Measurements from ENCODE around the gene SEC14L2.

The SEC14L2 gene

GRCh38 chr22:30423301-30423958, 26.6 kb downstream of the SEC14L2 start (continued):
- TF ChIP-seq ZNF266 (tag by site-specific recombination; IDR thresholded peaks at IDR 0.05; ENCODE audit: low read depth): no peak
- no peak for TF ChIP-seq BCL11B (tag by site-specific recombination; IDR thresholded peaks at IDR 0.05; ENCODE audit: low read depth)
- TF ChIP-seq, protein P1, sequence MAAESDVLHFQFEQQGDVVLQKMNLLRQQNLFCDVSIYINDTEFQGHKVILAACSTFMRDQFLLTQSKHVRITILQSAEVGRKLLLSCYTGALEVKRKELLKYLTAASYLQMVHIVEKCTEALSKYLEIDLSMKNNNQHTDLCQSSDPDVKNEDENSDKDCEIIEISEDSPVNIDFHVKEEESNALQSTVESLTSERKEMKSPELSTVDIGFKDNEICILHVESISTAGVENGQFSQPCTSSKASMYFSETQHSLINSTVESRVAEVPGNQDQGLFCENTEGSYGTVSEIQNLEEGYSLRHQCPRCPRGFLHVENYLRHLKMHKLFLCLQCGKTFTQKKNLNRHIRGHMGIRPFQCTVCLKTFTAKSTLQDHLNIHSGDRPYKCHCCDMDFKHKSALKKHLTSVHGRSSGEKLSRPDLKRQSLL (tag by site-specific recombination; IDR thresholded peaks at IDR 0.05): no peak
- no peak for TF ChIP-seq ZNF658 (tag by site-specific recombination; IDR thresholded peaks at IDR 0.05)
- TF ChIP-seq, protein P2, sequence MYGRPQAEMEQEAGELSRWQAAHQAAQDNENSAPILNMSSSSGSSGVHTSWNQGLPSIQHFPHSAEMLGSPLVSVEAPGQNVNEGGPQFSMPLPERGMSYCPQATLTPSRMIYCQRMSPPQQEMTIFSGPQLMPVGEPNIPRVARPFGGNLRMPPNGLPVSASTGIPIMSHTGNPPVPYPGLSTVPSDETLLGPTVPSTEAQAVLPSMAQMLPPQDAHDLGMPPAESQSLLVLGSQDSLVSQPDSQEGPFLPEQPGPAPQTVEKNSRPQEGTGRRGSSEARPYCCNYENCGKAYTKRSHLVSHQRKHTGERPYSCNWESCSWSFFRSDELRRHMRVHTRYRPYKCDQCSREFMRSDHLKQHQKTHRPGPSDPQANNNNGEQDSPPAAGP (tag by site-specific recombination; IDR thresholded peaks at IDR 0.05): 0 out of 2 replicates have a peak, but pooled peaks have one; percentile 10
- peak; percentile 38 for TF ChIP-seq ZBTB48 (tag by site-specific recombination; IDR thresholded peaks at IDR 0.05)

GRCh38 chr22:30423959-30424533, 27.2 kb downstream of the SEC14L2 start:
- CTCF ChIA-PET: interaction anchor here (0.5 to 7.6 kb wide), 13 partner anchors 11 to 182 kb away, joined by 3 to 71 read pairs (median 5); no protein-coding TSS in a partner anchor
- Histone ChIP-seq H3K4me1 (ENCODE audit: control insufficient read depth, insufficient read depth, low read length) (peaks cover 28% of the 10 kb centered on the region), H3K36me3 (ENCODE audit: control insufficient read depth in 2 of 2, insufficient read depth in 1 of 2, low read length in 2 of 2) (peaks cover 0 to 38% of the 10 kb centered on the region in 2 experiments; a peak in 1 of 3 replicates), H3K27ac (ENCODE audit: extremely low read depth, low read depth, low read length) (peak overlapping the region; percentile 98), H3K4me3 (ENCODE audit: low read depth, low read length) (peak overlapping the region; percentile 63), H3K9me3 (ENCODE audit: control insufficient read depth, insufficient read depth, low read depth, low read length) (no peaks in the 10 kb centered on the region)
- POLR2A ChIA-PET: interaction anchor here (0.6 to 6.0 kb wide), 31 partner anchors 10 to 1188 kb away, joined by 3 to 86 read pairs (median 4); partner anchors contain the start of genes CCDC157, INPP5J, MORC2 and PES1
- TF ChIP-seq ZNF837 (tag by site-specific recombination; IDR thresholded peaks at IDR 0.05) (no peak), ZFP69B (tag by site-specific recombination; IDR thresholded peaks at IDR 0.05) (peak; percentile 95), ZNF621 (tag by site-specific recombination; IDR thresholded peaks at IDR 0.05) (no peak), KLF9 (tag by site-specific recombination; IDR thresholded peaks at IDR 0.05; ENCODE audit: low read depth) (peak; percentile 50; the same call in 1 of the 2 replicates), ZBTB8A (tag by site-specific recombination; IDR thresholded peaks at IDR 0.05) (peak; percentile 91), ZNF561 (tag by site-specific recombination; IDR thresholded peaks at IDR 0.05; ENCODE audit: borderline replicate concordance) (peak; percentile 100), ZNF311 (tag by site-specific recombination; IDR thresholded peaks at IDR 0.05; ENCODE audit: borderline replicate concordance) (no peak), SETDB1 (IDR thresholded peaks at IDR 0.05; ENCODE audit: insufficient read length, low read length) (no peak), ZNF24 (tag by site-specific recombination; IDR thresholded peaks at IDR 0.05) (peak; percentile 86; the same call in 1 of the 2 replicates), YY2 (tag by site-specific recombination; IDR thresholded peaks at IDR 0.05) (peak; percentile 92), ZNF791 (tag by site-specific recombination; IDR thresholded peaks at IDR 0.05) (no peak), ZNF404 (tag by site-specific recombination; IDR thresholded peaks at IDR 0.05) (no peak), IKZF3 (tag by site-specific recombination; IDR thresholded peaks at IDR 0.05) (peak; percentile 70), OVOL3 (tag by site-specific recombination; IDR thresholded peaks at IDR 0.05) (peak; percentile 86; the same call in 1 of the 2 replicates), ZNF660 (tag by site-specific recombination; IDR thresholded peaks at IDR 0.05) (peak; percentile 75; the same call in 1 of the 2 replicates), ZSCAN30 (tag by site-specific recombination; IDR thresholded peaks at IDR 0.05) (peak; percentile 36), ZNF76 (tag by site-specific recombination; IDR thresholded peaks at IDR 0.05; ENCODE audit: borderline replicate concordance, low read depth) (peak; percentile 95), ZNF776 (tag by site-specific recombination; IDR thresholded peaks at IDR 0.05; ENCODE audit: borderline replicate concordance) (no peak), ZNF341 (tag by site-specific recombination; IDR thresholded peaks at IDR 0.05; ENCODE audit: low read depth) (peak; percentile 91), ZBTB7A (tag by site-specific recombination; IDR thresholded peaks at IDR 0.05; ENCODE audit: low read depth) (peak; percentile 97), HIC1 (tag by site-specific recombination; IDR thresholded peaks at IDR 0.05) (peak; percentile 48; the same call in 1 of the 2 replicates), ZNF112 (tag by site-specific recombination; IDR thresholded peaks at IDR 0.05) (no peak), ZXDB (tag by site-specific recombination; IDR thresholded peaks at IDR 0.05) (peak; percentile 99), KLF1 (tag by site-specific recombination; IDR thresholded peaks at IDR 0.05) (peak; percentile 53; the same call in 1 of the 2 replicates), SP7 (tag by site-specific recombination; IDR thresholded peaks at IDR 0.05) (peak; percentile 76; the same call in 1 of the 2 replicates), PBX3 (CRISPR knock-in tag; IDR thresholded peaks at IDR 0.05) (peak; percentile 87; the same call in 1 of the 2 replicates)

Data from HEK293 (cell line).